HCT116 (cell line): ENCODE results near the gene ORAI2. TPM values are rescaled to one million over a fixed set of nuclear protein-coding genes. Genes with fewer than 3 reads are reported as not detected.

Experiments
- ATAC-seq: fragments of 200-7000 bp; cut with Tn5 transposase; 2 replicates; pipeline ENCODE4 v1.9.1; 2020; ENCODE audit warnings: mild to moderate bottlenecking, moderate library complexity
- BruUV-seq: library from RNA; stranded (reverse); fragments of 400-500 nt; replicated peaks from 2 replicates; lab custom pipeline; 2021; lab: Mats Ljungman, UMichigan
- CTCF ChIA-PET: fragments of 300-600 bp; sonication (Branson Sonifier 250); formaldehyde crosslinking; loops from one replicate; lab custom pipeline; 2021; ENCODE audit warnings: antibody characterized with exemption; lab: Charles Lee
- POLR2A ChIA-PET: fragments of 300-600, 350-600 bp; sonication (Branson Sonifier 250); formaldehyde crosslinking; loops from one replicate; lab custom pipeline; 2021; ENCODE audit warnings: antibody characterized with exemption; lab: Charles Lee
- RAD21 ChIA-PET, 2 experiments: fragments of 300-600 bp; sonication (Branson Sonifier 250); formaldehyde crosslinking; loops; one replicate each; lab custom pipeline; 2023; ENCODE audit warnings: low total read pairs in 2 of 2; ENCODE audit not compliant: uncharacterized antibody in 2 of 2, unreplicated experiment in 2 of 2, low non-redundant PET in 1 of 2; lab: Charles Lee
- DNase-seq: peaks from one replicate; pipeline ENCODE4 v3.0.0-alpha.2; 2010; ENCODE audit warnings: low read depth, low spot score
- H2AFZ ChIP-seq: fragments of 200-600 bp; shearing (Covaris generic), sonication (generic); 2 replicates; pipeline ENCODE4 v1.6.1; 2017; ENCODE audit warnings: low read depth, mixed run types, mixed read lengths, antibody characterized with exemption, low read length; ENCODE audit not compliant: poor library complexity, severe bottlenecking
- H3K27ac ChIP-seq: 2 replicates; pipeline ENCODE4 v1.5.1; 2012; ENCODE audit warnings: low read depth, low read length
- H3K27me3 ChIP-seq: fragments of 200-600 bp; sonication (generic); 2 replicates; pipeline ENCODE4 v1.6.1; 2016; ENCODE audit warnings: mixed run types, low read length, mixed read lengths; ENCODE audit not compliant: insufficient read depth
- H3K36me3 ChIP-seq, 2 experiments: fragments of 200-500 bp in 1 of 2; fragments of 200-600 bp in 1 of 2; sonication (Bioruptor generic) in 1 of 2; sonication (generic) in 1 of 2; 2 replicates each; pipeline versions ENCODE4 v1.5.1 to v1.6.1; 2014 to 2016; ENCODE audit warnings: low read length in 2 of 2, inconsistent platforms in 1 of 2, mixed read lengths in 1 of 2, mixed run types in 1 of 2; ENCODE audit not compliant: insufficient read depth in 2 of 2, control insufficient read depth in 1 of 2
- H3K4me1 ChIP-seq, 2 experiments: fragments of 200-600 bp in 1 of 2; sonication (generic) in 1 of 2; 2 replicates each; pipeline versions ENCODE4 v1.5.1 to v1.6.1; 2012 to 2017; ENCODE audit warnings: low read length in 2 of 2, inconsistent platforms in 1 of 2, mild to moderate bottlenecking in 1 of 2, mixed read lengths in 1 of 2, mixed run types in 1 of 2, moderate library complexity in 1 of 2; ENCODE audit not compliant: insufficient read depth in 2 of 2, control insufficient read depth in 1 of 2
- H3K4me2 ChIP-seq: fragments of 200-600 bp; sonication (generic); 2 replicates; pipeline ENCODE4 v1.6.1; 2017; ENCODE audit warnings: mixed run types, low read length, mixed read lengths
- H3K4me3 ChIP-seq, 2 experiments: fragments of 200-600 bp in 1 of 2; sonication (generic) in 1 of 2; replicated peaks in 1 of 2; 2 replicates each; pipeline ENCODE4 v1.5.1; 2011 to 2016; ENCODE audit warnings: low read length in 2 of 2, control low read depth in 1 of 2, low read depth in 1 of 2, mild to moderate bottlenecking in 1 of 2, mixed read lengths in 1 of 2, mixed run types in 1 of 2
- H3K79me2 ChIP-seq: fragments of 200-600 bp; sonication (generic); 2 replicates; pipeline ENCODE4 v1.6.1; 2017; ENCODE audit warnings: mild to moderate bottlenecking, mixed run types, low read length, moderate library complexity, mixed read lengths; ENCODE audit not compliant: insufficient read depth
- H3K9ac ChIP-seq: fragments of 200-600 bp; sonication (generic); 2 replicates; pipeline ENCODE4 v1.6.1; 2016; ENCODE audit warnings: low read length, mixed read lengths
- H3K9me2 ChIP-seq: fragments of 200-600 bp; sonication (generic), shearing (Covaris generic); 2 replicates; pipeline ENCODE4 v1.6.1; 2017; ENCODE audit warnings: mixed run types, mild to moderate bottlenecking, moderate library complexity; ENCODE audit not compliant: insufficient read depth
- H3K9me3 ChIP-seq, 2 experiments: fragments of 200-500 bp in 1 of 2; fragments of 200-600 bp in 1 of 2; sonication (Bioruptor generic) in 1 of 2; sonication (generic) in 1 of 2; 2 replicates each; pipeline ENCODE4 v1.6.1; 2014 to 2017; ENCODE audit warnings: low read length in 2 of 2, mixed read lengths in 2 of 2, inconsistent platforms in 1 of 2, low read depth in 1 of 2, mild to moderate bottlenecking in 1 of 2, mixed run types in 1 of 2, moderate library complexity in 1 of 2; ENCODE audit not compliant: control insufficient read depth in 1 of 2, insufficient read depth in 1 of 2
- H4K20me1 ChIP-seq: fragments of 200-600 bp; sonication (generic), shearing (Covaris generic); 2 replicates; pipeline ENCODE4 v1.6.1; 2017; ENCODE audit warnings: mixed run types, mild to moderate bottlenecking, moderate library complexity; ENCODE audit not compliant: insufficient read depth
- JUND ChIP-seq: IDR thresholded peaks from 2 replicates; pipeline ENCODE4 v1.6.1; 2012
- POLR2A ChIP-seq: IDR thresholded peaks from 2 replicates; pipeline ENCODE4 v1.7.0; 2011; ENCODE audit warnings: borderline replicate concordance; ENCODE audit not compliant: insufficient read depth, insufficient read length; ENCODE audit errors: extremely low read depth
- POLR2AphosphoS5 ChIP-seq: IDR thresholded peaks from 2 replicates; pipeline ENCODE4 v1.6.1; 2011; ENCODE audit warnings: mild to moderate bottlenecking, low read depth, low read length, moderate library complexity
- RAD21 ChIP-seq: IDR thresholded peaks from 2 replicates; pipeline ENCODE4 v1.6.1; 2012; ENCODE audit warnings: low read depth, mild to moderate bottlenecking
- TCF7L2 ChIP-seq: IDR thresholded peaks from 2 replicates; pipeline ENCODE4 v1.7.0; 2011; ENCODE audit warnings: borderline replicate concordance, inconsistent platforms; ENCODE audit not compliant: insufficient read depth, insufficient read length; ENCODE audit errors: extremely low read depth
- YY1 ChIP-seq: IDR thresholded peaks from 2 replicates; pipeline ENCODE4 v1.6.1; 2011; ENCODE audit warnings: low read length, low read depth, moderate library complexity, mild to moderate bottlenecking; ENCODE audit not compliant: insufficient replicate concordance; ENCODE audit errors: extremely low read depth
- ZBTB33 ChIP-seq: IDR thresholded peaks from 2 replicates; pipeline ENCODE4 v1.6.1; 2011; ENCODE audit warnings: mild to moderate bottlenecking, low read length, moderate library complexity; ENCODE audit not compliant: insufficient replicate concordance; ENCODE audit errors: extremely low read depth
- intact Hi-C: fragments of 100-400 bp; cut with micrococcal nuclease; formaldehyde crosslinking; loops from 2 replicates; pipeline ENCODE4 v1.10.0; 2022
- total RNA-seq: library from RNA; stranded (reverse); gene quantifications from one replicate; pipeline ENCODE4 v1.2.1, GENCODE V29; 2021; ENCODE audit not compliant: unreplicated experiment

The ORAI2 gene
- total RNA-seq, 1 experiment from 2014 or later: 13.2 TPM

- no peak overlapping the region for H2AFZ ChIP-seq
- no peak overlapping the region for H3K4me3 ChIP-seq
- no peaks in the 10 kb centered on the region for H3K27me3 ChIP-seq
- peaks cover 29% of the 10 kb centered on the region for H3K79me2 ChIP-seq
- ChIA-PET CTCF (no interaction called here), RAD21 (no interaction called here), POLR2A (no interaction called here)
- ATAC-seq: no peak
- H3K36me3 ChIP-seq: peaks cover 0 to 4% of the 10 kb centered on the region in 2 experiments; a peak in 3 of 4 replicates
- TF ChIP-seq RAD21 (no peak), TCF7L2 (no peak), POLR2A (no peak), POLR2AphosphoS5 (no peak), ZBTB33 (no peak), YY1 (no peak), JUND (no peak)
- peaks cover 23 to 32% of the 10 kb centered on the region in 2 experiments for H3K4me1 ChIP-seq
- intact Hi-C loops: no loop called here
- H4K20me1 ChIP-seq: no peaks in the 10 kb centered on the region
- H3K4me2 ChIP-seq: no peak overlapping the region
- BruUV-seq: no TSS peak
- no peak overlapping the region for H3K9ac ChIP-seq
- no peaks in the 10 kb centered on the region for H3K9me3 ChIP-seq
- DNase-seq: no peak
- H3K9me2 ChIP-seq: no peaks in the 10 kb centered on the region
- H3K27ac ChIP-seq: no peak overlapping the region
Measured at GRCh38 chr7:102459221-102459844, 26.0 kb downstream of the ORAI2 start.
